ENCODE data around the gene MELTF.

MELTF gene

GRCh38 chr3:196994056-196994455 lies 35.6 kb downstream of the MELTF start:
- no peak for DNase-seq (ENCODE audit: low read depth in 2 of 2)

DNA sequence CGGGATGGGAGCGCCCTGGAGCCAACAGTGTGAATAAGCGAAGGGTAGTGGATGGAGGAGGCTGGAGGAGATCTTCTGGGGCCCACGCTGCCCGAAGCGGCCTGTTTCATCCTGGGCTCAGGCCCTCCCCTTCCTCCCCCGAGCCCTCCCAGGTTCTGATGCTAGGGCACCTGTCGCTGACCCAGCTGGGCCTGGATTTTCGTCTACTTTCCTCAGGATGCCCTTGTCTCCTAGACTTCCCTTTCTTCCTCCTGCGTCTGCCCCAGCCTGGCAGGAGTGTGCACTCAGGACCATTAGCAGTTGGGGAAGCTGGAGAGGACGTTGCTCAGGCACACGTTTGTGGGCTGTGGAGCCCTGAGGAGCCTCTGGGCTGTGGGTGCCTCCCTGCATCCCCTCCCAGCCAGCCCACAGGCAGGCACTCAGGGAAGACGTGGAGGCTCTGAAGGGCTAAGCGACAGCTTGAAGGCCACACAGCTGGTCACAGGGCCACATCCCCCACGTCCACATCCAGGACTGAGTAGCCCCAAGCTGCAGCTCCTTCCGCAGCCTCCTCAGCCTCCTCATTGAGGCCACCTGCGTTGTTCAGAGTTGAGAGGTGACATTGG lies 37.1 kb downstream of the MELTF start:
- no peak for DNase-seq (ENCODE audit: low read depth in 2 of 2)

- DNase-seq (ENCODE audit: low read depth in 2 of 2) = no peak
Observed at GRCh38 chr3:196991581-196992460, 37.8 kb downstream of the MELTF start.

DNA sequence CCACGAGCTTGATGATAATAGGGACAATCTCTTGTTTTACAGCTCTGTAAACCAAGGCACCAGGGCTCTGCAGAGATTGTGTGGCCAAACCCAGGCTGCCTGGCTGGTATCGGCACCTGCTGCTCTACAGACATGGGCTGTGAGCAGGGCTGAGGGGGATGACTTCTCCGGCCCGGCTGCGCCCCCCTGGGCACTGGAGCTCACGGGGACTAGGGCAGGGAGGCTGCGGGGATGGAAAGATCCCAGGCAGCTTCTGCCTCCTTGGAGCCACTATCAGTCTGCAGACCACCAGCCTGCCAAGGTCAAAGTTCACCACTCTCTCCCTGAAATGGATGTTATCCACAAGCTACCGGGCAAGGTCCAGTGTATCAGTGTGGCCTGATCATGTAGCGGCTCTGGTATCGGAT lies 39.0 kb downstream of the MELTF start:
- DNase-seq (ENCODE audit: low read depth in 2 of 2) = no peak

DNA sequence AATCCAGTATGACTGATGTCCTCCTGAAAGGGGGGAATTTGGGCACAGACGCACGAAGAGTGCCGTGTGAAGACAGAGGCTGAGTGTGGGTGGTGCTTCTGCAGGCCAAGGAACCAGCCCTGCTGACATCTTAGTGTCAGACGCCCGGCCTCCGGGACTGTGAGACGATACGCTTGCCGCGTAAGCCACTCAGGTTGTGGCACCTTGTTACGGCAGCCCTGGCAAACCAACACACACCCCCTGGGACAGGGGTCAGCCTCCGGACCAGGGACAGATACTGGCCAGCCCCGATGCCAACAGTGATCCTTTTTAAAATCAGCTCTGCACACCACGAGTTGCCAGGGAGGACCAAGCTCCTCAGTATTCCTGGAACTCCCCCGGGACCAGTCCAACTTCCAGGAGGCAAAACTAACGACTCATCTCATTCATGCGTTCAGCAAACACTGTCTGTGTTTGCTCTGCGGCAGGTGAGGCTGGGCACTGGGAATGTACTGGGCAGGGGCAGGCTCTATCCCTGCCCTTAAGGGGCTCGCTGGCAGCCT lies 39.8 kb downstream of the MELTF start:
- no peak for DNase-seq (ENCODE audit: low read depth in 2 of 2)

GRCh38 chr3:196988241-196989029 lies 41.2 kb downstream of the MELTF start:
- DNase-seq (ENCODE audit: low read depth in 2 of 2) = no peak

DNA sequence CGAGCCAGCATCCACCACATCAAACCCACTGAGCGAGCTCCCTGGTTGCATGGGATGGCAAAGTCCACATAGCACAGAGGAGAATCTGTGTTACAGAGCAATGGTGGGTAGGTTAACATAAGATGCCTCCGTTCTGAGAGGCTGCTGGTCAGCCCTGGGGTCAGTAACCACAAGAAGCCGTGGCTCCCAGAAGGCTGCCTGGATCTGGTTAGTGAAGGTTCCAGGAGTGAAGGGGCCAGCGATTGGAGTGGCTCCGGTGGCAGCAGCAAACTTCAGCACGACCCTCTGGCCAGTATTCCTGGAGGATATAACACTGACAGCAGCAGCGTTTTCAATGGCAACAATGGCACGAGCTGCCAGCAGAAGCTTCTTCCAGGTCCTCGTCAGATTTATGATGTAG lies 42.6 kb downstream of the MELTF start:
- DNase-seq (ENCODE audit: low read depth in 2 of 2) = no peak

- no peak for DNase-seq (ENCODE audit: low read depth in 2 of 2)
Observed at GRCh38 chr3:196985954-196986885, 43.4 kb downstream of the MELTF start.

GRCh38 chr3:196985298-196985697 lies 44.3 kb downstream of the MELTF start:
- DNase-seq (ENCODE audit: low read depth in 2 of 2) = no peak

DNA sequence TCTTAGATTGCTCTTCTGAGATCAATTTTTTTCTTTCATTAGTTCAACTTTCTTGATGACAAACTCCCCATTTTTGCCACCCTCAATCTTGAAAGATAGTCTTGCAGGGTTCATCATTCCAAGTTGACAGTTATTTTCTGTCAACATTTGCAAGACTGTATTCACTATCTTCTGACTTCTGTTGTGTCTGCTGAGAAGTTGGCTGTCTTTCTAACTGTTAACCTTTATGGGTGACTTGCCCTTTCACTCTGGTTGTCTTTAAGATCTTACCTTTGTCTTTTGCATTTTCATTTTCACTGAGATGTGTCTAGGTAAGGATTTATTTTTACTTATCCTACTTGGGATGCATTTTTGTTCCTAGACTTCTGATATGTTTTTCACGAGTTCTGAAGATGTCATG lies 46.4 kb downstream of the MELTF start:
- DNase-seq (ENCODE audit: low read depth in 2 of 2) = no peak

DNA sequence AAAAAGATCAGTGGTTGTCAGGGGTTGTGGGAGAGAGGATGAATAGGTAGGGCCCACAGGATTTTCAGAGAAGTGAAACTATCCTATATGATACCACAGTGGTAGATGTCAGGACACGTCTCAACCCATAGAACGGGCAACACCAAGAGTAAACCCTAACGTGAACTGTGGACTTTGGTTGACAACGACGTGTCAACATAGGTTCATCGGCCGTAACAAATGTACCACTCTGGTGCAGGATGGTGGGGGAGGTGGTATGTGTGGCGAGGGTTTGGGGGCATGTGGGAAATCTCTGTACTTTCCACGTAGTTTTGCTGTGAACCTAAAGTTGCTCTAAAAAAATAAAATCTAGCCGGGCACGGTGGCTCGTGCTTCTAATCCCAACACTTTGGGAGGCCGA lies 48.0 kb downstream of the MELTF start:
- no peak for DNase-seq (ENCODE audit: low read depth in 2 of 2)

DNA sequence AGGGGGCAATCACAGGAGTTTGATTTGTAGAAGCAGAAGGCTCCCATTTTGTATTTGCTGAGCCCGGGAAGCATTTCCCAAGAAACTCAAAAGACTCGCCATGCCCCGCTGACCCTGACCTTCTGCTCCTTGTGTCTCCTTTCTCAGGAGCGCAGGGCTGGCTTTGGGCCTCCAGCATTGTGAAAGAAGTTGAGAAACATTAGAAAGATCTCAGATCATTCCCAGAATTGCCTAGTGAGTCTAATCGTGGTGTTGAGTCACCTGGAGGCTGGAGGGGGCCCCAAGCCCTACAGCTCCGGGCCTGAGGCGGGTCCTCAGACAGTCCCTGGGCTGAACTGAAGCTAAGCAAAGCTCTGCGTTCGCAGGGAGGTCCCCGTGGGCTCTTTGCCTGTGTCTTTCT lies 50.1 kb downstream of the MELTF start:
- no peak for DNase-seq (ENCODE audit: low read depth in 2 of 2)

- no peak for DNase-seq (ENCODE audit: low read depth in 2 of 2)
Observed at GRCh38 chr3:196976941-196977340, 52.7 kb downstream of the MELTF start.

DNA sequence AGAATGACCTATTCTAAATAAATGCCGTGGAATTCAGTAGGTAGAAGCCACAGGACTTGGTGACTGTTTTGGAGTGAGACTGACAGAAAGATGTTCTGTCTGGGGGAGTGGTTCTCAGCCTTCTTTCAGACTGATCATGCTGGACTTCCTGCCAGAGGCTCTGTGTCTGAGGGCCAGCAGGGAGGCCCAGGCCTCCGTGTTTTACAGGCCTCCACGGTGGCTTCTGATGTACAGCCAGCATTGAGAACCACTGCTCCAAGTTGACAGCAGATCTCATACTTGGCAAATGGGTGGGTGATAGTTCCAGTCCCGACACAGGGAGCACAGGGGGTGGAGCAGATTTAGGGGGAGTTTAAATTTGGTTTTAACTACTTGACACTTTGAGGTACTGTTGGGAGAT lies 54.3 kb downstream of the MELTF start:
- DNase-seq (ENCODE audit: low read depth in 2 of 2) = no peak

GRCh38 chr3:196974661-196975060 lies 55.0 kb downstream of the MELTF start:
- DNase-seq (ENCODE audit: low read depth in 2 of 2) = no peak

GRCh38 chr3:196971094-196971698 lies 58.4 kb downstream of the MELTF start:
- DNase-seq (ENCODE audit: low read depth in 2 of 2) = no peak

GRCh38 chr3:196970547-196971093 lies 59.0 kb downstream of the MELTF start:
- no peak for DNase-seq (ENCODE audit: low read depth in 2 of 2)

- peak; percentile 40 to 49 for DNase-seq (ENCODE audit: low read depth in 2 of 2)
Observed at GRCh38 chr3:196969660-196970546, 59.7 kb downstream of the MELTF start.

GRCh38 chr3:196969134-196969659 lies 60.4 kb downstream of the MELTF start:
- DNase-seq (ENCODE audit: low read depth in 2 of 2) = peak in 1 of 2 donors; percentile 30

All from stimulated activated CD4-positive, alpha-beta T cell treated with anti-CD3 and anti-CD28 coated beads, Interleukin-15, amount 100 ng/mL, for 48 hours (primary cell).